HG03354 (cell line): ENCODE measurements around the gene EVC2.

Experiments used
- ATAC-seq: cut with Tn5 transposase; IDR thresholded peaks from one replicate; pipeline ENCODE4 v1.9.1; 2021; ENCODE audit warnings: mild to moderate bottlenecking; ENCODE audit not compliant: unreplicated experiment, poor library complexity, severe bottlenecking

EVC2 gene

GRCh38 chr4:5717449-5718158 is 9.2 kb upstream of the EVC2 start:
- no peak for ATAC-seq

- ATAC-seq = no peak
Measured at GRCh38 chr4:5716391-5716790, 8.0 kb upstream of the EVC2 start.

GRCh38 chr4:5715357-5715756 is 7.0 kb upstream of the EVC2 start:
- no peak for ATAC-seq

GRCh38 chr4:5713861-5714260 is 5.5 kb upstream of the EVC2 start:
- ATAC-seq = no peak

GRCh38 chr4:5712931-5713330 is 4.6 kb upstream of the EVC2 start:
- ATAC-seq = no peak

- ATAC-seq = no peak
Measured at GRCh38 chr4:5712517-5712916, 4.2 kb upstream of the EVC2 start.

- ATAC-seq = no peak
Measured at GRCh38 chr4:5711479-5712184, 3.3 kb upstream of the EVC2 start.

- no peak for ATAC-seq
Measured at GRCh38 chr4:5710961-5711478, 2.7 kb upstream of the EVC2 start, which contains the start of gene EVC. Gene EVC, plus strand, starts transcription at chr4:5711201. Its CDS starts 180 bp downstream, at chr4:5711381.

GRCh38 chr4:5710065-5710960 is 2.0 kb upstream of the EVC2 start:
- no peak for ATAC-seq

GRCh38 chr4:5709207-5709575 is 832 bp upstream of the EVC2 start:
- ATAC-seq = no peak

- ATAC-seq = no peak
Measured at GRCh38 chr4:5707778-5708448, 446 bp downstream of the EVC2 start.

- no peak for ATAC-seq
Measured at GRCh38 chr4:5707366-5707765, 993 bp downstream of the EVC2 start.

- no peak for ATAC-seq
Measured at GRCh38 chr4:5706486-5707290, 1.7 kb downstream of the EVC2 start.

GRCh38 chr4:5705647-5706320 is 2.6 kb downstream of the EVC2 start:
- ATAC-seq = no peak

GRCh38 chr4:5704276-5704675 is 4.1 kb downstream of the EVC2 start:
- ATAC-seq = no peak

GRCh38 chr4:5703831-5704230 is 4.5 kb downstream of the EVC2 start:
- no peak for ATAC-seq

GRCh38 chr4:5701971-5702370 is 6.4 kb downstream of the EVC2 start:
- ATAC-seq = no peak

GRCh38 chr4:5700459-5700858 is 7.9 kb downstream of the EVC2 start:
- no peak for ATAC-seq
